GM10266 (cell line): ENCODE data around the gene MEAK7.

Experiments
- DNase-seq: peaks from one replicate; pipeline ENCODE4 v3.0.0; 2012; ENCODE audit errors: extremely low spot score
- TF ChIP-seq, protein P1 (sequence below): IDR thresholded peaks from 2 replicates; pipeline ENCODE4 v1.5.1; 2012; ENCODE audit warnings: mild to moderate bottlenecking, low read depth; ENCODE audit not compliant: control insufficient read depth, insufficient read depth; ENCODE audit errors: missing control alignments

MEAK7 gene, protein sequence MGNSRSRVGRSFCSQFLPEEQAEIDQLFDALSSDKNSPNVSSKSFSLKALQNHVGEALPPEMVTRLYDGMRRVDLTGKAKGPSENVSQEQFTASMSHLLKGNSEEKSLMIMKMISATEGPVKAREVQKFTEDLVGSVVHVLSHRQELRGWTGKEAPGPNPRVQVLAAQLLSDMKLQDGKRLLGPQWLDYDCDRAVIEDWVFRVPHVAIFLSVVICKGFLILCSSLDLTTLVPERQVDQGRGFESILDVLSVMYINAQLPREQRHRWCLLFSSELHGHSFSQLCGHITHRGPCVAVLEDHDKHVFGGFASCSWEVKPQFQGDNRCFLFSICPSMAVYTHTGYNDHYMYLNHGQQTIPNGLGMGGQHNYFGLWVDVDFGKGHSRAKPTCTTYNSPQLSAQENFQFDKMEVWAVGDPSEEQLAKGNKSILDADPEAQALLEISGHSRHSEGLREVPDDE

DNA sequence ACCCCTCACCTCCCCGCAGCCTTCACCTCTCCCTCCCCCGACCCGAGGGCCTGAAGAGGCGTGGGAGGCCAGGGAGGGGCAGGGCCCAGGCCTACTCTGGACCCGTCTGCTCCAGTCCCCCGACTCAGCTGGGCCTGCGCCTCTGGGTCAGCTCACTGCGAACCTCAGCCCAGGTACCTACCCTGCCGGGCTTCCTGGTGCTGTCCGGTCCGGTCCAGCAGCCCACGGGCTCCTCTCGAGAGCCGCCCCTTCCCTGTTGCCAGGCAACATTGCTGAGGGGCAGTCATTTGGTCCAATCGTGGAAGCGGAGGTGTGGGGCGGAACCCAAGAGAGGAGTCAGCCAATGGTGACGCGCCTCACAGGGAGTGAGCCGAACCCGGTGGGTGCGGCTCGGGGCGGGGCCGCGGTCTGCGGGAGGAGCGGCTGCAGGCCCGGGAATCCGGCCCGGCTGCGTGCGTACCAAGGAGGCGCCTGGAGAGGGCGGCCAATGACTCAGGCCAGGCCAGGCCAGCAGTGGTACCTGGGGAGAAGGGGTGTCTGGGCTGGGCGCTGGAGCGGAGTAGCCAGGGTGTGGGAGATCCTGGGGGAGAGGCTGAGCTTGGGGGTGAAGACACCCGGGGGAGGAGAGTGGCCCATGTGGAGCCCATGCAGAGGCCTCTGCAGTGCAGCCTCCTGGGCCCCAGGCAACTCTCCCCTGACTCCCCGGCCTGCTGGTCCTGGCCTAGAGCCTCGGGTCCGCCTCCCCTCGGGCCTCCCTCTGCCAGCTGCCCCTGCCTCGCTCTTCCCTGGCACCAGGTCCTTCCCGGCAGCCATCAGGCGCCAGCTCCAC, at the start of gene MEAK7:
MEAK7 (minus strand) TSS at position 240 of the 829 bp plus-strand sequence. CDS start 6,573 bp downstream, outside the sequence.
- TF ChIP-seq, protein P1, sequence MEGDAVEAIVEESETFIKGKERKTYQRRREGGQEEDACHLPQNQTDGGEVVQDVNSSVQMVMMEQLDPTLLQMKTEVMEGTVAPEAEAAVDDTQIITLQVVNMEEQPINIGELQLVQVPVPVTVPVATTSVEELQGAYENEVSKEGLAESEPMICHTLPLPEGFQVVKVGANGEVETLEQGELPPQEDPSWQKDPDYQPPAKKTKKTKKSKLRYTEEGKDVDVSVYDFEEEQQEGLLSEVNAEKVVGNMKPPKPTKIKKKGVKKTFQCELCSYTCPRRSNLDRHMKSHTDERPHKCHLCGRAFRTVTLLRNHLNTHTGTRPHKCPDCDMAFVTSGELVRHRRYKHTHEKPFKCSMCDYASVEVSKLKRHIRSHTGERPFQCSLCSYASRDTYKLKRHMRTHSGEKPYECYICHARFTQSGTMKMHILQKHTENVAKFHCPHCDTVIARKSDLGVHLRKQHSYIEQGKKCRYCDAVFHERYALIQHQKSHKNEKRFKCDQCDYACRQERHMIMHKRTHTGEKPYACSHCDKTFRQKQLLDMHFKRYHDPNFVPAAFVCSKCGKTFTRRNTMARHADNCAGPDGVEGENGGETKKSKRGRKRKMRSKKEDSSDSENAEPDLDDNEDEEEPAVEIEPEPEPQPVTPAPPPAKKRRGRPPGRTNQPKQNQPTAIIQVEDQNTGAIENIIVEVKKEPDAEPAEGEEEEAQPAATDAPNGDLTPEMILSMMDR: no peak
- peak; percentile 97 for DNase-seq

DNA sequence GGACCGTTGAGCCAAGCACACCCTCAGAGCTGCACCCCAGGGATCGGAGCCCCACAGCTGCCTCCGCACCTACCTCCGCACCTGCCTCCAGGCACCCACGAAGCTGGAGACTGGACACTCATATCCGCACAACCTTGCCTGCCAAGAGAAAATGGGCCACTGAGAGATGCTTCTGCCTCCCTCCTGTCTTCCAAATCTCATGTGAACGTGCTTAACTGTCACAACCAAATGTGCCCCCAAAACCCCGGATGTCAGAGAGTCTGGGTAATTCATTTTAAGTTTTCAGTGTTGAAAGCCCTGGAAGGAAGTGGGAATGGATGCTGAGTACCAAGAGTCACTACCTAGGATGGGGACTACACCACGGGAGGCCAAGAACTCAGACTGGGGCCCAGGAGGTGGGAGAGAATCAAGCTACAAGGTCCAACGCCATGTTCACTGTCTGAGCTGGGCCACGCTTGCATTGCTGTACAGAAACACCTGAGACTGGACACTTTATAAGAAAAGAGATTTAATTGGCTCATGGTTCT, 49.5 kb upstream of the MEAK7 start:
- TF ChIP-seq, protein P1: no peak
- DNase-seq: no peak

DNA sequence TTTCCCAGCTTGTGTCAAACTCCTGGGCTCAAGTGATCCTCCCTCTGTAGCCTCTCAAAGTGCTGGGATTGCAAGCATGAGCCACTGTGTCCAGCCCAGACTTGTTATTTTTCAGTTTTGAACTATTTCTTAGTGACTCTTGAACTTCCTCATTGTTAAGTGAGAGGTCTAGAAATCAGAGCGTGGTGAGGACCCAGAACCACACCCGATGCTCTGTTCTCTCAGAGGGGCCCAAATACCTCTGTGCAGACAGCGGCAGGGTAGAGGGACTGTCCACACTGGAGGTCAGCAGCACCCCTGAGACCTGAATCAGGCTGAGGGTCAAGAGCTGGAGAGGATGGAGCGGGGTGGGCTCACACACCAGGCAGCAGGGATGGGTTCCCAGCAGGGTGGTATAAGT, 47.7 kb upstream of the MEAK7 start:
- no peak for DNase-seq
- TF ChIP-seq, protein P1: no peak

DNA sequence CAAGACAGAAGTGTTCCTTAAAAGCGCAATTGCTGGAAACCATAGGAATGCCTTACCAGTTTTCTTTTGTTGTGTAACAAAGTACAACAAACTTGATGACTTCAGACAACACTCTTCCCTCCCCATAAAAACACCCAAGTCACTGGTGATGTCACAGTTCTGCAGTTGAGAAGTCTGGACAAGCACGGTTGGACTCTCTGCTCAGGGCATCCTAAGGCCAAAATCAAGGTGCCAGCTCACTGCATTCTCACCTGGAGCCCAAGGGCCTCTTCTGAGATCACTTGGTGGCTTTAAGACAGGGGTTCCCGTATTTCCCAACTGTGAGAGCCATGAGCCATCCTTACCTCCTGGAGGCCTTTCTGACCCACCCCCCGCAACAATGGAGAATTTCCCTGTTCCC, 45.6 kb upstream of the MEAK7 start:
- DNase-seq: no peak
- TF ChIP-seq, protein P1: no peak

DNA sequence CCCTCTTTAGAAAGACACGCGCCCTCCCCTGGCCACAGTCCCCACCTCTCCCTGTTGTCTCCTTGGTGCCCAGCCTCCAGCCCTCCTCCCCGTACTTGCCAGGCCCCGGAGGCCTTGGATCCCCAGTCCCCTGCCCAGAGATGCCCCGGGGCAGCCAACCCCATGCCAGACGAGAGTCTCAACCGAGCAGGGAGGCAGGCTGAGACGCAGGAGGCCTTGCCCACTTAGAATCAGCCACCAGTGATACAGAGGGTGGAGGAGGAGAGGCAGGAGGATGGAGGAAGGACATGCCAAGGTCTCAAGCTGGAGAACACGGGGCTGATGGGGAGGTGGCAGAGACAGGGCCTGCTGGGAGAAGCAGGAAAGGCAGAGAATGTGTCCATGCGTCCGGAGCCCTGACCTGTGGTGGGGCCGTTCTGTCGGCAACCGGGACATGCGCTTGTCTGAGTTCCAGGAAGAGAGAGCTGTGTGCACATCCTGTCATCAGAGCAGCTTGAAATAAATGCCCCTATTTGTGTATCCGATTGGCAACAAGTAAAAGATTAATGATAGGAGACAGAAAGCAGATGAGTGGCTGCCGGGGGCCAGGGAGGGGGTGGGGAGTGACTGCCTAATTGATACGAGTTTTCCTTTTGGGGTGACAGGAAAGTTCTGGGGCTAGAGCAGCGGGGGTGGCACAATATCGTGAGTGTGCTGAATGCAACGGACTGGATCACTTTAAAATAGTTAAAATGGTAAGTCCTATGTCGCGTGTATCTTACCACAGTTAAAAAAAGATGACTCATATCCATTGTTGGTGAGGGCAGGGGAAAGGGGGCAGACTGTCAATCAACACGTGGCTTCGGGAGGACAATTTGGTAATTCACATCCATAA, 44.7 kb upstream of the MEAK7 start:
- no peak for DNase-seq

DNA sequence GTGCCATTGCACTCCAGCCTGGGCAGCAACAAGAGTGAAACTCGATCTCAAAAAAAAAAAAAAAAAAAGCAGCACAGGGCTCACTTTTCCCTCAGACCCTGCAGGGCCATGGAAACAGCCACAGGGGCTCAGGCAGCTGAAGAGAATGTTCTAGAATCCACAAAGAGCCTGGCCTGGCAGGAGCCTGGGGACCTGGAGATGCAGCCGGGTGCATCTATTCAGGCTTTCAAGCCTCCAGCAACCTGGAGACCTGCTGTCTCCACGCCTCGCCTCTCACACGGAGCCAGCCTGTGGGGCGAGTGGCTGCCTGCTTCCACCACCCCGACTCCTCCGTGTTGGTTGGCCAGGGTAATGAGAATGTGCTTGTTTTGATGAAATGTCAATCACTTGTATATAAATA, 44.0 kb upstream of the MEAK7 start:
- TF ChIP-seq, protein P1: no peak
- DNase-seq: no peak

More for the DNA sequence above, 44.7 kb upstream of the MEAK7 start:
- TF ChIP-seq, protein P1: no peak
